ENCODE results near the gene MTRR. TPM values are rescaled to one million over a fixed set of nuclear protein-coding genes. Genes with fewer than 3 reads are reported as not detected.

The MTRR gene
- total RNA-seq, 1 donor from 2014 or later: 46.7 TPM

Other genes with a start within 250 kb of the MTRR start
- gene CFAP90, start 18.0 kb upstream of the MTRR start, total RNA-seq: 0.55 TPM in 1 of 2 replicates, not detected in the other
- 14.8 and 19.6 TPM in 2 replicates for gene FASTKD3, start 117 bp upstream of the MTRR start, total RNA-seq